Stimulated activated CD8-positive, alpha-beta memory T cell treated with anti-CD3 and anti-CD28 coated beads, Interleukin-15, amount 100 ng/mL, for 4 hours (primary cell): ENCODE data around the gene MLEC.
"Not testable (repeated sequence)": the region's sequence is repeated elsewhere in the genome, so short reads cannot be mapped to it uniquely, and the experiment has no call there.

ENCODE experiments used
- DNase-seq, 2 donors: peaks; one replicate each; pipeline ENCODE4 v3.0.0-alpha.2; 2020; ENCODE audit warnings: low read depth in 2 of 2

Gene MLEC

GRCh38 chr12:120662879-120663278, 24.1 kb upstream of the MLEC start:
- DNase-seq = no peak

DNA sequence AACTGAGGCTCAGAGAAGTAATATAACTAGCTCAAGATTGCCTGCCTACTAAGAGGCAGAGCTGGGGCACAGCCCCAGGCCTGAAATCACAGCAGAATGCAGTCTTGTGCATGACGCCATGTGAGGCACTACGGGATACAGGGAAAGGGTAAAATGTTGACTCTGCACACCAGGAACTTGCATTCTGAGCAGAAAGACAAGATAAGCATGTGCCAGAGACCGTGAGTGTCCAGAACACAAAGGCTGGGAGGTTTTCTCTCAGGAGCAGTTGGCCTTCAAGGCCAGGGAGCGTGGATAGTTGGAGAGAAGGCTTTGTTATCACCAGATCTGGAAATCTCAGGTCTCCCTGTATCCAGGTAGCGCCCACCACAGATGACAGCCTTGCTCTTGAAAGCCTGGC, 23.2 kb upstream of the MLEC start:
- no peak for DNase-seq

DNA sequence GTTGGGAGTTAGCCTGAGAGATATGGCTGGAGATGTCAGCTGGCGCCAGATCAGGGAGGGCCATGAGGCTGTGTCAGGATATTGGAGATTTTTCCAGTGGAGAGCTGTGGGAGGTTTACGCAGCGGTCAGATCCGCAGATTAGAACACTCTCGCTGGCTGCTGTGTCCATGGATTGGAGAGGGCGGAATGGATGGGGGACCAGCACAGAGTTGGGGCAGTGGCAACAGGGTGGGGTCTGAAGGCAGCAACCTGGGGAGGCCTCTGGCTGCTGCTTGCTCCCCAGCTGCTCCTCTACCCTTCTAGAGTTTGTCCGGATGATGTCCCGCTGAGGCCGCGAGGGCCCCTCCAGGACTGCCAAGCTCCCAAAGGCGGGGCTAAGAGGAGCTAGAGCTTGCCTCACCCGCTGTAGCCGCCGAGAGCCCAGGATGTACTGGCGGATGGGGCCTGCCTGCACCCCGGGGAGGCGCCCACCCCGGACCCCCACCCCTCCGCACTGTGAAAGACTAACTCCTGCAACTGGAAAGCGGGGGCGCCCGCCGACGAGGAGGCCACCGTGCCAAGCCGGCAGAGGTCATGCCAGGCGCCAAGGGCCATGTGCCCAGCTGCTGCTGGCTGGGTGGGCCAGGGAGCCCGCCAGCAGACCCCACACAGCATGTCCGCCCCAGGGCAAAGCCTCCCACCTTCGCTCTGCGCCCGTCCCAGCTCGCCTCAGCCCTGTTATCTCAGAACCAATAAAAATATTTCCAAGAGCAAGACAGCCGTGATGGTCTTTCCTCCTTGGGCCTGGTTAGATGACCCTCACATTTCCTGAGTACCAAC, 20.2 kb upstream of the MLEC start:
- DNase-seq = no peak

DNA sequence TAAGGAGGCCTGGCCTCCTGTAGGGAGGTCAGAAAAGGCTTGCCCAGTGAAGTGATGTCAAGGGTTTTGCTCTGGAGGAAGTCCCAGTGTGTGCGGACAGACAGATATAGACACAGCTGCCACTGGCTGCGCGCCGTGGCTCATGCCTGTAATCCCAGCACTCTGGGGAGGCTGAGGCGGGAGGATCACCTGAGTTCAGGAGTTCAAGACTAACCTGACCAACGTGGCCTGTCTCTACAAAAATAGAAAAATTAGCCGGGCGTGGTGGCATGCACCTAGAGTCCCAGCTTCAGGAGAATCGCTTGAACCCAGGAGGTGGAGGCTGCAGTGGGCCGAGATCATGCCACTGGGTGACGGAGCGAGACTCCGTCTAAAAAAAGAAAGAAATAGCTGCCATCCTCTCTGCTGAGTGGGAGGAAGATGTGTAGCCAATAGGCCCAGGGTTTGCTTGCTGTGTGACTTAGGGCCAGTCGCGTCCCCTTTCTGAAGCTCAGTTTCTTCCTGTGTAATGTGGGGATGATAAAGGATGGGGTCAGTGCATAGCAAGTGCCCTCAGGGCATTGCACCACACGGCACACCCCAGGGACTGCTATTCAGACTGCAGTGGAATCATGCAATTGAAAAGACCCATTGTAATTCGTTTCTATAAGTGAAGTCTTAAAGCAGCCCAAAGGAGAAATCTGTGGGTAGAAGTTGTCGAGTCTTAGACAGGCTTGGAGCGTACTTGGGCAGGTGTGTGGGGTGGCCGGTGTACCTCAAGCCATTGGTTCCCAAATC, 18.7 kb upstream of the MLEC start:
- DNase-seq = no peak

DNA sequence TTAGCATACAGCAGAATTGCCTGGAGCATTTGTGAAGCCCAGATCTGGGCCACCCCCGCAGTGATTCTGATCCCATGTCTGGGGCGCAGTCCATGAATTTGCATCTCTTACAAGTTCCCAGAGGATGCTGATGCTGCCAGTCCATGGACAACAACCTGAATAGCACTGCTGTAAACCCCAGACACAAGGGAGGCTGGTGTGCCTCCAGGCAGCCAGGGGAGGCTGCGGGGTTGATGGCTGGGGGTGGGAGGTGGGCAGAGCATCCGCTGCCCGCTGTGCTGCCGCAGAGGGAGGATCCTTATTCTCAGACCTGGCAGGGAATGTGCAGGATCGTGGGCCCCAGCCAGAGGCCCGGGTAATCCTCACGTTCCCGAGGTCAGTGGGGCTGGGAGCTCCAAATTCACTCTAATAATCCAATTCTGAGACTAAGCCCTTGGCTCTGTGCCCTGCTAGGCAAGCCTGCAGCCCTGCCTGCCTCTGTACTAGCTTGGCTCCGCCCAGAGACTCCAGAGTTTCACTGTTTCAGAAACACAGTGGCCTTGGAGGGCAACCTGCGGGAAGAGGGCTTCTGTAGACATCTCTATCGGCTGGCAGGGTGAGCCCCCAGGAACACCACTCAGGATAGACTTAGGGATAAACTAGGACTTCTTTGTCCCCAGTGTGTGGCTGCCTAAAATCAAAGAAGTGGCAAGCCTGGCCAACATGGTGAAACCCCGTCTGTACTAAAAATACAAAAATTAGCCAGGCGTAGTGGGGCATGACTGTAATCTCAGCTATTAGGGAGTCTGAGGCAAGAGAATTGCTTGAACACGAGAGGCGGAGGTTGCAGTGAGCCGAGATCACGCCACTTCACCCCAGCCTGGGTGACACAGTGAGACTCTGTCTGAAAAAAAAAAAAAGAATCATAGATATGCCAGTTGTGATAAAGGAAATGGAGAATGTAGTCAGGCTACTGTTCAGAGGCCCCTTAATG, 17.8 kb upstream of the MLEC start:
- no peak for DNase-seq

DNA sequence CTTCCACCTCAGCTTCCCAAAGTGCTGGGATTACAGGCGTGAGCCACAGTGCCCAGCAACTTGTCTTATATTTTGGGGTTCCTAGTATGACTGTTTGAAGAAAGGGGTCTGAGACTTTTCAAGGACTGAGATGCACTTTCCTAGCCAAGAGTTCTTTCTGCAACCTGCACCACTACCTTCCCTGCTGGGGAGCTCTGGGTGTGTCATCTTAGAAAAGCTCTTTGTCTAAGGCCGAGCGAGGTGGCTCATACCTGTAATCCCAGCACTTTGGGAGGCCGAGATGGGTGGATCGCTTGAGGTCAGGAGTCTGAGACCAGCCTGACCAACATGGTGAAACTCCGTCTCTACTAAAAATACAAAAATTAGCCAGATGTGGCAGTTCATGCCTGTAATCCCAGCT, 16.7 kb upstream of the MLEC start:
- DNase-seq = not testable (repeated sequence)

DNA sequence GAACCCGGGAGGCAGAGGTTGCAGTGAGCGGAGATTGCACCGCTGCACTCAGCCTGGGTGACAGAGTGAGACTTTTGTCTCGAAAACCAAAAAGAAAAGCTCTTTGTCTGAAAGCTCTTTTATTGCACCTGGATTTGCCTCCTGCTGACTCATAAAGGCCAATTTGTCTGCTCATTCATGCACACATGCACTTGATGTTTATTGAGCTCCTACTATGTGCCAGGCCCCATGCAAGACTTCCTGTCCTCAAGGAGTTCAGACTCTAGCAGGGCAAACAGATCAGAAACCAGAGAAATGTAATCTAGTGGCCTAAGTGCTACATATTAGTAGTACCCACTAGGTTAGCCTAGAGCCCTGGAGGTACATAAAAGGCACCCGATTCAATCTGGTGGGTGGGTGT, 16.3 kb upstream of the MLEC start:
- DNase-seq = no peak

DNA sequence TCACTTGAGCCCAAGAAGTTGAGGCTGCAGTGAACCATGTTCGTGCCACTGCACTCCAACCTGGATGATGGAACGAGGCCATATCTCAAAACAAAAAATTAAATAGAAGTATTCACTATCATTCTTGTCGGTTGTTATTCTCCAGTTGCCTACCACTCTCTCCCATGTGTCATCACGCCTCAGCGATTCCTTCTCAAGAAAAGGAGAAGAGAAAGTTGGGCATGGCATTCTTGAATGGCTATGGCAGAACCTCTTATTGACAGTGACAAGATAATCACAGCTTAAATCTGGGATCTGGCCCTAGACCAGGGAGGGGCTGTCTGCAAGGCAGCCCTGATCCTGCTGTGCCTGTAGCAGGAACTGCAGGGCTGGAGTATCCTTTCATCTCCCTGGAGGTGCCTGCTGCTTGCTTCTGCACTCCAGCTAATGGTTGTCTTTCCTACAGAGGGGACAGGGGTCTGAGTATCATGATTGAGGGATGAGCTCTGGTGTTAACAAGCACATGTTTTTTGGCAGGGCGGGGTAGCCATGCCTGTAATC, 12.8 kb upstream of the MLEC start:
- DNase-seq = no peak

GRCh38 chr12:120677765-120678473, 9.0 kb upstream of the MLEC start:
- no peak for DNase-seq

DNA sequence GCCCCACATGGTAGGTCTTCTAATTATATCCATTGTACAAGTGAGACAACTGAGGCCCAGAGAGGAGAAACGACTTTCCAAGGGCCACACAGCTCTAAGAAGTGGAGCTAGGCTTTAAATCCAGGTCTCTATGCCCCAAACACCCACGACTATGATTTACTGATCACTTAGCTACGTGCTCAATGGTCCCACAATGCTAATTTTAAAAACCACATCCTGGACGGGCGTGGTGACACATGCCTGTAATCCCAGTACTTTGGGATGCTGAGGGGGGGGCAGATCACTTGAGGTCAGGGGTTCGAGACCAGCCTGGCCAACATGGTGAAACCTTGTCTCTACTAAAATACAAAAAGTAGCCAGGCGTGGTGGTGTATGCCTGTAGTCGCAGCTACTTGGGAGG, 8.4 kb upstream of the MLEC start:
- no peak for DNase-seq

- DNase-seq = no peak
Measured at GRCh38 chr12:120680165-120680738, 6.7 kb upstream of the MLEC start.

DNA sequence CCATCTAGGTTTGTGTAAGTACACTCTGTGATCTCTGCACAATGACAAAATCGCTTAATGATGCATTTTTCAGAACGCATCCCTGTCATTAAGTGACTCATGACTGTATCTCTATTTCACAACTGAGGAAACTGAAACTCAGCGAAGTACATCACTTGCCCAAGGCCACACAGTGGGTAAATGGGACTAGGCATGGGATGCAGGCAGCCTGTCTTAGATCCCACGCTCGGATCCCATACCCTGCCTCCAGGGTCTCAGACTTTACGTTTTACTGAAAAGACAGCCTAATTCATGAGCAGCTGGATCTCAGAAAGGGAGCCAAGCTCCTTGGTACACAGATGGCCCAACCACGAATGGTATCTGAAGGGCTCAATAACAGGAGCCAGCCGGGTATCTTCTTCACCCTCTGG, 2.4 kb upstream of the MLEC start:
- DNase-seq = no peak

GRCh38 chr12:120685522-120685921, 1.4 kb upstream of the MLEC start:
- no peak for DNase-seq

DNA sequence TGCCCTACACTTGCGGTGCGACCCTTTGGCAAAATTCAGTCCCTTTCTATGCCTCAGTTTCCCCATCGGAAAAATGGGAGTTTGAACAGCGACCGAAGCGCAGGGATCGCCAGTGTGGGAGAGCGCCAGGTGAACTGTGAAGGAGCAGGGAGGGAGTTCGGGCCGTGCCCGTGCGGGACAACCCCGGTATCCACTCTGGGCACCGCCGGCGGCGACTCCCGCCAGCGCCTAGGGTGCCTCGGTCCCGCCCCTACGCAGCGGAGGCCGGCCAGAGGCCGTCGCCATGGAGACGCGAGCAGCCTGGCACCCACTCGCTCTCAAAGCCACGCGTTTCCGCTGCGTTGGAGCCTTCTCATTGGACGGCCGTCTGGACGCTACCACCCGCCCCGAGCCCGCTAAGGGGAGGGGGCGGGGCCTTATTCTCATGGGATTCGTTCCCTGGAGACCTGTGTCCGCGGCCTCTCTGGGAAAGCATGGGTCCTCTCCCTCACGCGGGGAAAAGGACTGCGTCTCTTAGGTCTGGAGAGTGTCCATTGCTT, 729 bp upstream of the MLEC start:
- peak; percentile 95 for DNase-seq

DNA sequence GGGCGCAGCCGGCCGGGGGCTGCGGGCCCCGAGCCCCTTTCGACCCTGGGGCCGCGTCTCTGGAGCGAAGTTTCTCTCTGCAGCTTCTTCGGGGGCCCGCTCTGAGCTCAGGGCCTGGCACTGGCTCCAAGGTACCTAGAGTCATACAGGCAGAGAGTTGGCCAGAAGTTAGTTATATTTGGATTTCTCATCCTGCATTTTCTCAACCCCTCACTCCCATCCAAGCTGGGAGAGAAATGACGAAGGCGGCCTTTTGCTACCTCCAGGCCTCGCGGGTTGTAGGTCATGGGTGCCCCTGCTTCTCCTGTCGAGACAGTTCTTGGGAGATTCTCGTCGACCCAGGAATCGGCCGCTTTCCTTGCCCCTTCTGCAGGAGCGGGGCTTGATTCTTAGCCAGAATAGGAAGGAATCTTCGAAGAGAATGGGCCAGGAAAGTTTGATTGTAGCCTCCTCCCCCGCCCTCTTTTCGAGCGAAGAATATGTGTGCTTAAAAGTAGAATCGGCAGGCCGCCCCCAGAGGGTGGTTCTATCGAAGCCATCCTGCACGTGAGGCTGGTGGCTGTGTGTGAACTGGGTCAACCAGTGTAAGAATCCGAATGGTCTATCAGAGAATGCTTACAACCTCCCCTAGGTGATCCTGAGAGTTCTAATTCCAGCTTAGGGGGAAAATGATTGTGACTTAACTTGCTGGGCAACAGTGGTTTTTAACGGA, 785 bp downstream of the MLEC start:
- DNase-seq = peak; percentile 14 to 18

- DNase-seq = no peak
Measured at GRCh38 chr12:120688527-120689071, 1.6 kb downstream of the MLEC start.

GRCh38 chr12:120689397-120690082, 2.6 kb downstream of the MLEC start:
- DNase-seq = no peak

GRCh38 chr12:120690083-120690450, 3.1 kb downstream of the MLEC start:
- no peak for DNase-seq

GRCh38 chr12:120690978-120691377, 4.0 kb downstream of the MLEC start:
- DNase-seq = no peak
